RWPE1 (cell line): ENCODE measurements around the gene CYB5D1.

ENCODE experiments used
- CTCF ChIA-PET: fragments of 350-600 bp; sonication (Branson Sonifier 250); formaldehyde crosslinking; extraction: SDS; loops from one replicate; lab custom pipeline; 2021; lab: Yijun Ruan, JAX
- POLR2A ChIA-PET: fragments of 400-600 bp; formaldehyde crosslinking; extraction: SDS; loops from one replicate; lab custom pipeline; 2020; ENCODE audit warnings: antibody characterized with exemption; ENCODE audit not compliant: low non-redundant PET; lab: Yijun Ruan, JAX
- DNase-seq: peaks from one replicate; pipeline ENCODE4 v3.0.0; 2012; ENCODE audit warnings: low spot score
- H3K27ac ChIP-seq: fragments of 450-650 bp; 2 replicates; pipeline ENCODE4 v1.5.1; 2017
- CTCF ChIP-seq: fragments of 450-650 bp; conservative IDR thresholded peaks from 2 replicates; pipeline ENCODE4 v1.5.1; 2017; ENCODE audit warnings: low read depth, mild to moderate bottlenecking

CYB5D1 gene

GRCh38 chr17:7836596-7837407 lies 21.0 kb upstream of the CYB5D1 start:
- DNase-seq = peak; percentile 69
- ChIA-PET POLR2A (interaction anchor here (0.7 kb wide), 1 partner anchor 110 kb away, joined by 3 read pairs; no protein-coding TSS in a partner anchor), CTCF (interaction anchor here (0.6 to 1.1 kb wide), 5 partner anchors 93 to 489 kb away, joined by 3 to 5 read pairs (median 4); no protein-coding TSS in a partner anchor)
- peak overlapping the region; percentile 99 for H3K27ac ChIP-seq
- TF ChIP-seq CTCF = no peak

GRCh38 chr17:7837408-7838088 lies 20.3 kb upstream of the CYB5D1 start:
- ChIA-PET POLR2A (no interaction called here), CTCF (interaction anchor here (0.6 to 1.2 kb wide), 5 partner anchors 12 to 490 kb away, joined by 3 to 5 read pairs (median 4); no protein-coding TSS in a partner anchor)
- DNase-seq = no peak
- TF ChIP-seq CTCF = no peak
- H3K27ac ChIP-seq = peak overlapping the region; percentile 99

- H3K27ac ChIP-seq = peak overlapping the region; percentile 75
- POLR2A ChIA-PET = interaction anchor here (1.2 kb wide), 1 partner anchor 19 kb away, joined by 7 read pairs; the partner anchor contains the start of gene NAA38
- CTCF ChIA-PET = interaction anchor here (0.6 to 1.7 kb wide), 5 partner anchors 13 to 218 kb away, joined by 3 to 5 read pairs (median 4); no protein-coding TSS in a partner anchor
- DNase-seq = no peak
- TF ChIP-seq CTCF = no peak
These were observed 19.4 kb upstream of the CYB5D1 start for GRCh38 chr17:7838090-7839075.

GRCh38 chr17:7839190-7839875 lies 18.5 kb upstream of the CYB5D1 start:
- H3K27ac ChIP-seq = peak overlapping the region; percentile 75
- TF ChIP-seq CTCF = no peak
- no peak for DNase-seq
- ChIA-PET CTCF (interaction anchor here (0.6 to 1.7 kb wide), 2 partner anchors 12 to 17 kb away, joined by 4 read pairs; no protein-coding TSS in a partner anchor), POLR2A (interaction anchor here (1.2 kb wide), 1 partner anchor 18 kb away, joined by 7 read pairs; the partner anchor contains the start of gene NAA38)

GRCh38 chr17:7839876-7840261 lies 17.9 kb upstream of the CYB5D1 start:
- CTCF ChIA-PET = interaction anchor here (0.6 to 1.7 kb wide), 2 partner anchors 11 to 167 kb away, joined by 3 to 4 read pairs; no protein-coding TSS in a partner anchor
- POLR2A ChIA-PET = interaction anchor here (1.2 kb wide), 1 partner anchor 17 kb away, joined by 7 read pairs; the partner anchor contains the start of gene NAA38
- no peak for DNase-seq
- H3K27ac ChIP-seq = peak overlapping the region; percentile 75
- TF ChIP-seq CTCF = no peak
